ENCODE measurements around the gene SORBS2.

- TF ChIP-seq PHF8 (IDR thresholded peaks at IDR 0.05; ENCODE audit: borderline replicate concordance, low read depth) = no peak
- TF ChIP-seq, protein P1, sequence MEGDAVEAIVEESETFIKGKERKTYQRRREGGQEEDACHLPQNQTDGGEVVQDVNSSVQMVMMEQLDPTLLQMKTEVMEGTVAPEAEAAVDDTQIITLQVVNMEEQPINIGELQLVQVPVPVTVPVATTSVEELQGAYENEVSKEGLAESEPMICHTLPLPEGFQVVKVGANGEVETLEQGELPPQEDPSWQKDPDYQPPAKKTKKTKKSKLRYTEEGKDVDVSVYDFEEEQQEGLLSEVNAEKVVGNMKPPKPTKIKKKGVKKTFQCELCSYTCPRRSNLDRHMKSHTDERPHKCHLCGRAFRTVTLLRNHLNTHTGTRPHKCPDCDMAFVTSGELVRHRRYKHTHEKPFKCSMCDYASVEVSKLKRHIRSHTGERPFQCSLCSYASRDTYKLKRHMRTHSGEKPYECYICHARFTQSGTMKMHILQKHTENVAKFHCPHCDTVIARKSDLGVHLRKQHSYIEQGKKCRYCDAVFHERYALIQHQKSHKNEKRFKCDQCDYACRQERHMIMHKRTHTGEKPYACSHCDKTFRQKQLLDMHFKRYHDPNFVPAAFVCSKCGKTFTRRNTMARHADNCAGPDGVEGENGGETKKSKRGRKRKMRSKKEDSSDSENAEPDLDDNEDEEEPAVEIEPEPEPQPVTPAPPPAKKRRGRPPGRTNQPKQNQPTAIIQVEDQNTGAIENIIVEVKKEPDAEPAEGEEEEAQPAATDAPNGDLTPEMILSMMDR (IDR thresholded peaks at IDR 0.05) = no peak
- TF ChIP-seq USF2 (IDR thresholded peaks at IDR 0.05) = no peak
- TF ChIP-seq TP53 (CRISPR knock-in tag; IDR thresholded peaks at IDR 0.05) = no peak
- TF ChIP-seq HOXA7 (CRISPR knock-in tag; IDR thresholded peaks at IDR 0.05) = no peak
- no peak for TF ChIP-seq GATA3 (IDR thresholded peaks at IDR 0.05; ENCODE audit: borderline replicate concordance)
- no peak for TF ChIP-seq TFCP2L1 (CRISPR knock-in tag; IDR thresholded peaks at IDR 0.05)
- TF ChIP-seq SMC3 (IDR thresholded peaks at IDR 0.05) = no peak
- TF ChIP-seq CBX8 (IDR thresholded peaks at IDR 0.05) = no peak
- TF ChIP-seq RAD21 (conservative IDR thresholded peaks at IDR 0.05 in 1 of 2, IDR thresholded peaks at IDR 0.05 in 1 of 2) = no peak
Observed at GRCh38 chr4:185738820-185739219, 73.2 kb downstream of the SORBS2 start.
